H7 (cell line): ENCODE measurements around the gene ASTN1. TPM values are rescaled to one million over a fixed set of nuclear protein-coding genes. Genes with fewer than 3 reads are reported as not detected.

ENCODE experiments used
- DNase-seq: peaks from one replicate; pipeline ENCODE4 v3.0.0; 2012
- H3K27me3 ChIP-seq: 2 replicates; pipeline ENCODE4 v1.6.0; 2011; ENCODE audit warnings: mild to moderate bottlenecking, low read length; ENCODE audit not compliant: control insufficient read depth, insufficient read depth
- H3K36me3 ChIP-seq: replicated peaks from 2 replicates; pipeline ENCODE4 v1.5.1; 2011; ENCODE audit warnings: low read length; ENCODE audit not compliant: control insufficient read depth, insufficient read depth
- H3K4me3 ChIP-seq: 2 replicates; pipeline ENCODE4 v1.5.1; 2011; ENCODE audit warnings: low read depth, mild to moderate bottlenecking, control low read depth, low read length, moderate library complexity; ENCODE audit not compliant: insufficient read depth
- total RNA-seq: library from RNA; depleted of rRNA; stranded (reverse); fragments of >200 nt; shearing (Covaris generic); gene quantifications from 2 replicates; pipeline ENCODE4 v1.2.3, GENCODE V29; 2014

ASTN1 gene
- total RNA-seq, 1 experiment from 2014 or later = 0.48 TPM

GRCh38 chr1:177137814-177138213, 26.7 kb downstream of the ASTN1 start:
- Histone ChIP-seq H3K27me3 (no peaks in the 10 kb centered on the region), H3K36me3 (no peaks in the 10 kb centered on the region), H3K4me3 (no peak overlapping the region)
- DNase-seq = peak; percentile 11

GRCh38 chr1:177135250-177135649, 29.3 kb downstream of the ASTN1 start:
- H3K36me3 ChIP-seq = no peaks in the 10 kb centered on the region
- DNase-seq = no peak

GRCh38 chr1:177133977-177134538, 30.5 kb downstream of the ASTN1 start:
- Histone ChIP-seq H3K4me3 (no peak overlapping the region), H3K36me3 (no peaks in the 10 kb centered on the region), H3K27me3 (no peaks in the 10 kb centered on the region)
- DNase-seq = no peak

More at GRCh38 chr1:177135250-177135649, 29.3 kb downstream of the ASTN1 start:
- no peaks in the 10 kb centered on the region for H3K27me3 ChIP-seq
- no peak overlapping the region for H3K4me3 ChIP-seq

GRCh38 chr1:177132141-177132540, 32.4 kb downstream of the ASTN1 start:
- H3K4me3 ChIP-seq = no peak overlapping the region
- no peaks in the 10 kb centered on the region for H3K36me3 ChIP-seq
- DNase-seq = no peak
- no peaks in the 10 kb centered on the region for H3K27me3 ChIP-seq

- DNase-seq = no peak
Observed at GRCh38 chr1:177131723-177132122, 32.8 kb downstream of the ASTN1 start.

GRCh38 chr1:177130451-177130945, 34.0 kb downstream of the ASTN1 start:
- no peak overlapping the region for H3K4me3 ChIP-seq
- H3K36me3 ChIP-seq = no peaks in the 10 kb centered on the region
- DNase-seq = no peak
- no peaks in the 10 kb centered on the region for H3K27me3 ChIP-seq

More at GRCh38 chr1:177131723-177132122, 32.8 kb downstream of the ASTN1 start:
- Histone ChIP-seq H3K4me3 (no peak overlapping the region), H3K36me3 (no peaks in the 10 kb centered on the region), H3K27me3 (no peaks in the 10 kb centered on the region)

GRCh38 chr1:177128665-177129281, 35.7 kb downstream of the ASTN1 start:
- no peak overlapping the region for H3K4me3 ChIP-seq
- no peaks in the 10 kb centered on the region for H3K27me3 ChIP-seq
- DNase-seq = no peak
- H3K36me3 ChIP-seq = no peaks in the 10 kb centered on the region

- Histone ChIP-seq H3K27me3 (no peaks in the 10 kb centered on the region), H3K36me3 (no peaks in the 10 kb centered on the region), H3K4me3 (no peak overlapping the region)
- no peak for DNase-seq
Observed at GRCh38 chr1:177126267-177126666, 38.2 kb downstream of the ASTN1 start.

GRCh38 chr1:177124577-177125278, 39.8 kb downstream of the ASTN1 start:
- H3K36me3 ChIP-seq = no peaks in the 10 kb centered on the region
- DNase-seq = no peak
- no peaks in the 10 kb centered on the region; the same call in 1 of the 2 replicates for H3K27me3 ChIP-seq
- no peak overlapping the region for H3K4me3 ChIP-seq

- DNase-seq = no peak
- no peaks in the 10 kb centered on the region; the same call in 1 of the 2 replicates for H3K27me3 ChIP-seq
- no peak overlapping the region for H3K4me3 ChIP-seq
- H3K36me3 ChIP-seq = no peaks in the 10 kb centered on the region
Observed at GRCh38 chr1:177122461-177123251, 41.9 kb downstream of the ASTN1 start.

- DNase-seq = peak; percentile 1
- no peaks in the 10 kb centered on the region; the same call in 1 of the 2 replicates for H3K27me3 ChIP-seq
- H3K4me3 ChIP-seq = no peak overlapping the region
- H3K36me3 ChIP-seq = no peaks in the 10 kb centered on the region
Observed at GRCh38 chr1:177119311-177119710, 45.2 kb downstream of the ASTN1 start.

GRCh38 chr1:177118901-177119300, 45.6 kb downstream of the ASTN1 start:
- no peak for DNase-seq
- Histone ChIP-seq H3K36me3 (no peaks in the 10 kb centered on the region), H3K27me3 (no peaks in the 10 kb centered on the region; the same call in 1 of the 2 replicates), H3K4me3 (no peak overlapping the region)

- H3K4me3 ChIP-seq = no peak overlapping the region
- no peaks in the 10 kb centered on the region; the same call in 1 of the 2 replicates for H3K27me3 ChIP-seq
- no peak for DNase-seq
- no peaks in the 10 kb centered on the region for H3K36me3 ChIP-seq
Observed at GRCh38 chr1:177116941-177117340, 47.6 kb downstream of the ASTN1 start.

GRCh38 chr1:177106614-177107365, 57.7 kb downstream of the ASTN1 start:
- DNase-seq = no peak
- H3K27me3 ChIP-seq = no peaks in the 10 kb centered on the region; the same call in 1 of the 2 replicates
- no peak overlapping the region for H3K4me3 ChIP-seq
- H3K36me3 ChIP-seq = no peaks in the 10 kb centered on the region
